ENCODE measurements around the gene C19orf25. TPM values are rescaled to one million over a fixed set of nuclear protein-coding genes. Genes with fewer than 3 reads are reported as not detected.

The C19orf25 gene
- total and polyA plus RNA-seq, 9 of the 15 experiments (the other 6 are each of a cell fraction or from before 2014, with no cell fraction given) = 0.79 to 96.0 (median 36.1) TPM

- TF ChIP-seq, protein P1, sequence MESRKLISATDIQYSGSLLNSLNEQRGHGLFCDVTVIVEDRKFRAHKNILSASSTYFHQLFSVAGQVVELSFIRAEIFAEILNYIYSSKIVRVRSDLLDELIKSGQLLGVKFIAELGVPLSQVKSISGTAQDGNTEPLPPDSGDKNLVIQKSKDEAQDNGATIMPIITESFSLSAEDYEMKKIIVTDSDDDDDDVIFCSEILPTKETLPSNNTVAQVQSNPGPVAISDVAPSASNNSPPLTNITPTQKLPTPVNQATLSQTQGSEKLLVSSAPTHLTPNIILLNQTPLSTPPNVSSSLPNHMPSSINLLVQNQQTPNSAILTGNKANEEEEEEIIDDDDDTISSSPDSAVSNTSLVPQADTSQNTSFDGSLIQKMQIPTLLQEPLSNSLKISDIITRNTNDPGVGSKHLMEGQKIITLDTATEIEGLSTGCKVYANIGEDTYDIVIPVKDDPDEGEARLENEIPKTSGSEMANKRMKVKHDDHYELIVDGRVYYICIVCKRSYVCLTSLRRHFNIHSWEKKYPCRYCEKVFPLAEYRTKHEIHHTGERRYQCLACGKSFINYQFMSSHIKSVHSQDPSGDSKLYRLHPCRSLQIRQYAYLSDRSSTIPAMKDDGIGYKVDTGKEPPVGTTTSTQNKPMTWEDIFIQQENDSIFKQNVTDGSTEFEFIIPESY (CRISPR knock-in tag; IDR thresholded peaks at IDR 0.05) = peak; percentile 54; the same call in 1 of the 2 replicates
- TF ChIP-seq FIP1L1 (IDR thresholded peaks at IDR 0.05; ENCODE audit: low read depth, low read length, poor library complexity, severe bottlenecking) = peak; percentile 21
- TF ChIP-seq HNRNPL (IDR thresholded peaks at IDR 0.05; ENCODE audit: low read depth, low read length) = peak; percentile 69; the same call in 1 of the 2 replicates
Measured at GRCh38 chr19:1457031-1457739, 21.8 kb downstream of the C19orf25 start (continued).

- Histone ChIP-seq H3K79me2 (ENCODE audit: control insufficient read depth, insufficient read depth, low read length) (no peaks in the 10 kb centered on the region), H4K20me1 (replicated peaks; ENCODE audit: control insufficient read depth, insufficient read depth, low read length) (peaks cover 25% of the 10 kb centered on the region), H2AFZ (ENCODE audit: low read depth, low read length) (0 out of 2 replicates have a peak overlapping the region, but pooled peaks have one; percentile 63), H3K27ac (ENCODE audit: extremely low read depth, low read depth, low read length) (no peak overlapping the region), H3K36me3 (ENCODE audit: control insufficient read depth, insufficient read depth, low read length) (peaks cover 6% of the 10 kb centered on the region; the same call in 1 of the 3 replicates), H3K9me3 (replicated peaks; ENCODE audit: control insufficient read depth, insufficient read depth, low read depth, low read length) (no peaks in the 10 kb centered on the region), H3K4me2 (ENCODE audit: insufficient read depth, low read length) (peak overlapping the region; percentile 46), H3K9ac (ENCODE audit: insufficient read depth in 1 of 2, low read depth in 2 of 2, low read length in 2 of 2) (peak overlapping the region in 1 of 2 experiments; percentile 80; a peak in 2 of 4 replicates), H3K4me1 (replicated peaks in 1 of 2; ENCODE audit: control insufficient read depth in 2 of 2, insufficient read depth in 2 of 2, low read length in 2 of 2) (peaks cover 5 to 79% of the 10 kb centered on the region in 2 experiments; a peak in 4 of 5 replicates), H3K4me3 (no peak overlapping the region), H3K27me3 (ENCODE audit: control insufficient read depth in 2 of 2, insufficient read depth in 2 of 2, low read length in 2 of 2) (peaks cover 0 to under 1% of the 10 kb centered on the region in 2 experiments; a peak in 1 of 5 replicates), H3K9me1 (ENCODE audit: control insufficient read depth, insufficient read depth, low read length) (peaks cover 7% of the 10 kb centered on the region)
- ChIA-PET POLR2A (interaction anchor here (0.6 to 3.1 kb wide), 10 partner anchors 9 to 262 kb away, joined by 3 to 10 read pairs (median 6); no protein-coding TSS in a partner anchor), CTCF (ENCODE audit: low intra/inter-chr PET ratio) (no interaction called here)
- WGBS (ENCODE audit: insufficient coverage, low coverage, missing lambda C conversion rate) = 50% methylated on average over 32 of the region's 43 CpGs
- ATAC-seq (no peak), FAIRE-seq (no peak), DNase-seq (ENCODE audit: extremely low read depth in 1 of 4, low spot score in 3 of 4) (no peak)
- in situ Hi-C loops (cut with MboI) = loop anchor here (5.0 kb wide), 1 partner anchor 51 kb away; no protein-coding TSS in a partner anchor
- BruUV-seq (replicated peaks) = no TSS peak
- intact Hi-C loops (cut with micrococcal nuclease) = loop anchor here (5.0 kb wide), 1 partner anchor 56 kb away; the partner anchor contains the start of gene ADAMTSL5
- TF ChIP-seq, protein P2, sequence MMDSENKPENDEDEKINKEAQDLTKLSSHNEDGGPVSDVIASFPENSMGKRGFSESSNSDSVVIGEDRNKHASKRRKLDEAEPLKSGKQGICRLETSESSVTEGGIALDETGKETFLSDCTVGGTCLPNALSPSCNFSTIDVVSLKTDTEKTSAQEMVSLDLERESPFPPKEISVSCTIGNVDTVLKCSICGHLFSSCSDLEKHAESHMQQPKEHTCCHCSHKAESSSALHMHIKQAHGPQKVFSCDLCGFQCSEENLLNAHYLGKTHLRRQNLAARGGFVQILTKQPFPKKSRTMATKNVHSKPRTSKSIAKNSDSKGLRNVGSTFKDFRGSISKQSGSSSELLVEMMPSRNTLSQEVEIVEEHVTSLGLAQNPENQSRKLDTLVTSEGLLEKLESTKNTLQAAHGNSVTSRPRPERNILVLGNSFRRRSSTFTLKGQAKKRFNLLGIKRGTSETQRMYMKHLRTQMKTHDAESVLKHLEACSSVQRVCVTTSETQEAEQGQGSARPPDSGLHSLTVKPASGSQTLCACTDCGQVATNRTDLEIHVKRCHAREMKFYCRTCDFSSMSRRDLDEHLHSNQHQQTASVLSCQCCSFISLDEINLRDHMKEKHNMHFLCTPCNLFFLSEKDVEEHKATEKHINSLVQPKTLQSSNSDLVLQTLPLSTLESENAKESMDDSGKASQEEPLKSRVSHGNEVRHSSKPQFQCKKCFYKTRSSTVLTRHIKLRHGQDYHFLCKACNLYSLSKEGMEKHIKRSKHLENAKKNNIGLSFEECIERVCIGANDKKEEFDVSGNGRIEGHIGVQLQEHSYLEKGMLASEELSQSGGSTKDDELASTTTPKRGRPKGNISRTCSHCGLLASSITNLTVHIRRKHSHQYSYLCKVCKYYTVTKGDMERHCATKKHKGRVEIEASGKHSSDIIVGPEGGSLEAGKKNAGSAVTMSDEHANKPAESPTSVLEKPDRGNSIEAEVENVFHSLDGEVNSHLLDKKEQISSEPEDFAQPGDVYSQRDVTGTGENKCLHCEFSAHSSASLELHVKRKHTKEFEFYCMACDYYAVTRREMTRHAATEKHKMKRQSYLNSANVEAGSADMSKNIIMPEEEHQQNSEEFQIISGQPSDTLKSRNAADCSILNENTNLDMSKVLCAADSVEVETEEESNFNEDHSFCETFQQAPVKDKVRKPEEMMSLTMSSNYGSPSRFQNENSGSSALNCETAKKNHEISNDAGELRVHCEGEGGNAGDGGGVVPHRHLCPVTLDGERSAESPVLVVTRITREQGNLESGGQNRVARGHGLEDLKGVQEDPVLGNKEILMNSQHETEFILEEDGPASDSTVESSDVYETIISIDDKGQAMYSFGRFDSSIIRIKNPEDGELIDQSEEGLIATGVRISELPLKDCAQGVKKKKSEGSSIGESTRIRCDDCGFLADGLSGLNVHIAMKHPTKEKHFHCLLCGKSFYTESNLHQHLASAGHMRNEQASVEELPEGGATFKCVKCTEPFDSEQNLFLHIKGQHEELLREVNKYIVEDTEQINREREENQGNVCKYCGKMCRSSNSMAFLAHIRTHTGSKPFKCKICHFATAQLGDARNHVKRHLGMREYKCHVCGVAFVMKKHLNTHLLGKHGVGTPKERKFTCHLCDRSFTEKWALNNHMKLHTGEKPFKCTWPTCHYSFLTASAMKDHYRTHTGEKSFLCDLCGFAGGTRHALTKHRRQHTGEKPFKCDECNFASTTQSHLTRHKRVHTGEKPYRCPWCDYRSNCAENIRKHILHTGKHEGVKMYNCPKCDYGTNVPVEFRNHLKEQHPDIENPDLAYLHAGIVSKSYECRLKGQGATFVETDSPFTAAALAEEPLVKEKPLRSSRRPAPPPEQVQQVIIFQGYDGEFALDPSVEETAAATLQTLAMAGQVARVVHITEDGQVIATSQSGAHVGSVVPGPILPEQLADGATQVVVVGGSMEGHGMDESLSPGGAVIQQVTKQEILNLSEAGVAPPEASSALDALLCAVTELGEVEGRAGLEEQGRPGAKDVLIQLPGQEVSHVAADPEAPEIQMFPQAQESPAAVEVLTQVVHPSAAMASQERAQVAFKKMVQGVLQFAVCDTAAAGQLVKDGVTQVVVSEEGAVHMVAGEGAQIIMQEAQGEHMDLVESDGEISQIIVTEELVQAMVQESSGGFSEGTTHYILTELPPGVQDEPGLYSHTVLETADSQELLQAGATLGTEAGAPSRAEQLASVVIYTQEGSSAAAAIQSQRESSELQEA (IDR thresholded peaks at IDR 0.05; ENCODE audit: low read depth) = no peak
Measured at GRCh38 chr19:1456121-1456900, 22.7 kb downstream of the C19orf25 start.

Measured in K562 (cell line).